Mucosa of descending colon (tissue), 3 donors: Measurements from ENCODE around the gene RASSF7. TPM values are rescaled to one million over a fixed set of nuclear protein-coding genes. Genes with fewer than 3 reads are reported as not detected.
A peak's percentile ranks its signal among the peaks of the same experiment; 100 is the strongest.

Experiments used
- ATAC-seq: fragments of 200-7000 bp; cut with Tn5 transposase; one replicate; pipeline ENCODE4 v1.9.1; 2020; ENCODE audit warnings: mild to moderate bottlenecking, moderate library complexity
- DNase-seq, 3 donors: peaks; one replicate each; pipeline ENCODE4 v3.0.0-alpha.2; 2020
- H3K36me3 ChIP-seq: fragments of 200-600 bp; one replicate; pipeline ENCODE4 v1.8.0; 2021; ENCODE audit warnings: low read depth, mild to moderate bottlenecking
- H3K4me1 ChIP-seq: fragments of 200-600 bp; one replicate; pipeline ENCODE4 v1.8.0; 2021; ENCODE audit warnings: low read depth, mild to moderate bottlenecking
- H3K4me3 ChIP-seq: fragments of 200-600 bp; one replicate; pipeline ENCODE4 v1.8.0; 2021; ENCODE audit warnings: mild to moderate bottlenecking
- H3K9me3 ChIP-seq: fragments of 200-600 bp; one replicate; pipeline ENCODE4 v1.8.0; 2021; ENCODE audit warnings: mild to moderate bottlenecking
- CTCF ChIP-seq: fragments of 200-600 bp; IDR thresholded peaks from one replicate; pipeline ENCODE4 v1.8.0; 2022; ENCODE audit warnings: antibody characterized with exemption, mild to moderate bottlenecking
- intact Hi-C, 2 donors: fragments of 100-400 bp; cut with DNase I in 1 of 2; cut with micrococcal nuclease in 1 of 2; formaldehyde crosslinking; loops; one replicate each; pipeline versions ENCODE4 v1.11.0 to v1.11.1; 2022; cut with DNase I, micrococcal nuclease
- total RNA-seq, 3 donors: library from RNA; stranded (reverse); fragmentation: NEBNext Ultra II Directional in 2 of 3; extraction: Animal tissue kit (Norgen Biotek cat#: 25700) in 2 of 3; gene quantifications; one replicate each; pipeline versions ENCODE4 v1.2.1 to v1.2.4, GENCODE V29; 2021 to 2023
- donor health status: DM: no; HTN: no; CAD: no; lungs with moderate emphysema.
- donor health status: DM: no; HTN: no; CAD: no.
- donor health status: DM: no; HTN: yes; CAD: no.

Gene RASSF7
- total RNA-seq, 3 donors from 2014 or later: 45.7 to 108 (median 83.7) TPM

- H3K4me1 ChIP-seq: peaks cover 40% of the 10 kb centered on the region
- ATAC-seq (no peak), DNase-seq (no peak)
- H3K9me3 ChIP-seq: no peaks in the 10 kb centered on the region
- intact Hi-C loops: loop anchor here (10.0 kb wide), 1 partner anchor 167 kb away; no protein-coding TSS in a partner anchor
- TF ChIP-seq CTCF: no peak
- no peaks in the 10 kb centered on the region for H3K36me3 ChIP-seq
- H3K4me3 ChIP-seq: no peak overlapping the region
These were observed 3.2 kb upstream of the RASSF7 start for GRCh38 chr11:557328-558132.

- TF ChIP-seq CTCF: no peak
- H3K9me3 ChIP-seq: no peaks in the 10 kb centered on the region
- DNase-seq (peak in 1 of 3 donors; percentile 57), ATAC-seq (no peak)
- peaks cover 42% of the 10 kb centered on the region for H3K4me1 ChIP-seq
- intact Hi-C loops: loop anchor here (10.0 kb wide), 1 partner anchor 166 kb away; no protein-coding TSS in a partner anchor
- H3K4me3 ChIP-seq: no peak overlapping the region
- H3K36me3 ChIP-seq: no peaks in the 10 kb centered on the region
These were observed 2.3 kb upstream of the RASSF7 start for GRCh38 chr11:558503-558902.

- Histone ChIP-seq H3K4me1 (peaks cover 43% of the 10 kb centered on the region), H3K4me3 (no peak overlapping the region), H3K9me3 (no peaks in the 10 kb centered on the region), H3K36me3 (no peaks in the 10 kb centered on the region)
- DNase-seq (peak in 2 of 3 donors; percentile 59 to 67), ATAC-seq (no peak)
- intact Hi-C loops: loop anchor here (10.0 kb wide), 1 partner anchor 166 kb away; no protein-coding TSS in a partner anchor
- no peak for TF ChIP-seq CTCF
These were observed 1.6 kb upstream of the RASSF7 start for GRCh38 chr11:559020-559620.

GRCh38 chr11:559712-560304, 962 bp upstream of the RASSF7 start:
- intact Hi-C loops: loop anchor here (10.0 kb wide), 1 partner anchor 165 kb away; no protein-coding TSS in a partner anchor
- peak; percentile 54 for ATAC-seq
- peaks cover 36% of the 10 kb centered on the region for H3K4me1 ChIP-seq
- no peaks in the 10 kb centered on the region for H3K36me3 ChIP-seq
- no peak for TF ChIP-seq CTCF
- H3K9me3 ChIP-seq: no peaks in the 10 kb centered on the region
- peak overlapping the region; percentile 92 for H3K4me3 ChIP-seq
- peak; percentile 83 to 89 (median 83) for DNase-seq

GRCh38 chr11:561148-562003, 606 bp downstream of the RASSF7 start:
- DNase-seq: peak; percentile 89 to 93 (median 91)
- TF ChIP-seq CTCF: no peak
- Histone ChIP-seq H3K9me3 (no peaks in the 10 kb centered on the region), H3K36me3 (no peaks in the 10 kb centered on the region), H3K4me1 (peaks cover 28% of the 10 kb centered on the region), H3K4me3 (peak overlapping the region; percentile 92)
- intact Hi-C loops: no loop called here
- ATAC-seq: peak; percentile 74
